Esophagus squamous epithelium (tissue), 5 donors: ENCODE data around the gene OLFML2A. TPM values are rescaled to one million over a fixed set of nuclear protein-coding genes. Genes with fewer than 3 reads are reported as not detected.
"Not testable (repeated sequence)": the region's sequence is repeated elsewhere in the genome, so short reads cannot be mapped to it uniquely, and the experiment has no call there.

Experiments
- DNase-seq: peaks from one replicate; lab custom pipeline; 2025; lab: John Stamatoyannopoulos, UW
- H3K27ac ChIP-seq, 4 donors: fragments of 200-600 bp; sonication (generic); one replicate each; pipeline ENCODE4 v1.5.1; 2016 to 2019; ENCODE audit warnings: mild to moderate bottlenecking in 1 of 4
- H3K27me3 ChIP-seq, 4 donors: fragments of 200-600 bp; sonication (generic); 1 replicate in 3 of 4; 2 replicates in 1 of 4; pipeline versions ENCODE4 v1.5.1 to v1.6.0; 2017 to 2021; ENCODE audit warnings: antibody characterized with exemption in 1 of 4
- H3K36me3 ChIP-seq, 3 donors: fragments of 200-600 bp; sonication (generic); one replicate each; pipeline ENCODE4 v1.5.1; 2016 to 2019
- H3K4me1 ChIP-seq, 3 donors: fragments of 200-600 bp; sonication (generic); one replicate each; pipeline ENCODE4 v1.5.1; 2017 to 2019
- H3K4me3 ChIP-seq, 4 donors: fragments of 200-600 bp; sonication (generic); 1 replicate in 3 of 4; 2 replicates in 1 of 4; pipeline ENCODE4 v1.5.1; 2016 to 2019; ENCODE audit warnings: mild to moderate bottlenecking in 2 of 4, moderate library complexity in 1 of 4
- H3K9me3 ChIP-seq, 3 donors: fragments of 200-600 bp; sonication (generic); one replicate each; pipeline ENCODE4 v1.5.1; 2016 to 2019
- CTCF ChIP-seq, 6 experiments: fragments of 450-650 bp in 4 of 6; fragments of 200-600 bp in 2 of 6; sonication (generic) in 2 of 6; IDR thresholded peaks; one replicate each; pipeline ENCODE4 v1.5.1; 2016 to 2019; ENCODE audit warnings: antibody characterized with exemption in 6 of 6, mild to moderate bottlenecking in 4 of 6, moderate library complexity in 4 of 6
- POLR2A ChIP-seq, 4 donors: fragments of 450-650 bp; IDR thresholded peaks; one replicate each; pipeline ENCODE4 v1.6.1; 2017; ENCODE audit warnings: antibody characterized with exemption in 4 of 4, mild to moderate bottlenecking in 4 of 4, moderate library complexity in 3 of 4
- WGBS, 2 donors: methylation state at CpG; one replicate each; pipeline ENCODE4 v1.1.5; 2018; 5-methylcytosine and 5-hydroxymethylcytosine counted together
- intact Hi-C: fragments of 100-400 bp; cut with DNase I; formaldehyde crosslinking; loops from one replicate; pipeline ENCODE4 v1.15.0; 2022
- total RNA-seq, 4 donors: library from RNA; depleted of rRNA; stranded (reverse); fragments of >200 nt; gene quantifications; one replicate each; pipeline ENCODE4 v1.1.0, GENCODE V29; 2016
- donor health status: DM: yes; HTN: yes; CAD: no.

Gene OLFML2A
- total RNA-seq, 4 donors from 2014 or later, result 9.0 to 21.7 (median 13.6) TPM

GRCh38 chr9:124830593-124830992, 53.7 kb downstream of the OLFML2A start:
- Histone ChIP-seq H3K27ac (no peak overlapping the region), H3K9me3 (no peaks in the 10 kb centered on the region), H3K4me3 (no peak overlapping the region), H3K36me3 (no peaks in the 10 kb centered on the region), H3K27me3 (no peaks in the 10 kb centered on the region), H3K4me1 (peaks cover 12 to 46% (median 34%) of the 10 kb centered on the region in 3 donors)
- intact Hi-C loops, result no loop called here
- 62 to 84% methylated on average over 4 of the region's 4 CpGs for WGBS, 2 donors
- DNase-seq, result no peak
- TF ChIP-seq POLR2A (IDR thresholded peaks at IDR 0.05) (no peak), CTCF (IDR thresholded peaks at IDR 0.05) (no peak)

GRCh38 chr9:124831642-124832364, 54.9 kb downstream of the OLFML2A start:
- no peak for DNase-seq
- no peak overlapping the region for H3K4me3 ChIP-seq
- intact Hi-C loops, result no loop called here
- H3K9me3 ChIP-seq, result no peaks in the 10 kb centered on the region
- H3K27ac ChIP-seq, result peak overlapping the region in 3 of 4 donors; percentile 66 to 79 (median 72)
- peaks cover 12 to 50% (median 34%) of the 10 kb centered on the region in 3 donors for H3K4me1 ChIP-seq
- no peaks in the 10 kb centered on the region for H3K27me3 ChIP-seq
- WGBS, 2 donors, result 70 to 84% methylated on average over 4 to 7 of the region's 9 CpGs
- TF ChIP-seq CTCF (IDR thresholded peaks at IDR 0.05) (no peak), POLR2A (IDR thresholded peaks at IDR 0.05) (no peak)
- no peaks in the 10 kb centered on the region for H3K36me3 ChIP-seq

- intact Hi-C loops, result no loop called here
- no peaks in the 10 kb centered on the region for H3K27me3 ChIP-seq
- no peaks in the 10 kb centered on the region for H3K36me3 ChIP-seq
- TF ChIP-seq POLR2A (IDR thresholded peaks at IDR 0.05) (no peak), CTCF (IDR thresholded peaks at IDR 0.05) (no peak)
- H3K4me3 ChIP-seq, result no peak overlapping the region
- H3K9me3 ChIP-seq, result no peaks in the 10 kb centered on the region
- peak overlapping the region; percentile 2 to 47 (median 19) for H3K27ac ChIP-seq
- peaks cover 12 to 44% (median 34%) of the 10 kb centered on the region in 3 donors for H3K4me1 ChIP-seq
- 48 to 50% methylated on average over 1 to 7 of the region's 7 CpGs for WGBS, 2 donors
- DNase-seq, result no peak
These were observed 57.7 kb downstream of the OLFML2A start for GRCh38 chr9:124834591-124834990.

- no peaks in the 10 kb centered on the region for H3K9me3 ChIP-seq
- peak overlapping the region; percentile 2 to 47 (median 19) for H3K27ac ChIP-seq
- intact Hi-C loops, result no loop called here
- no peaks in the 10 kb centered on the region for H3K36me3 ChIP-seq
- WGBS, 2 donors, result 24 to 30% methylated on average over 5 of the region's 13 CpGs
- H3K4me3 ChIP-seq, result no peak overlapping the region
- peaks cover 12 to 48% (median 34%) of the 10 kb centered on the region in 3 donors for H3K4me1 ChIP-seq
- TF ChIP-seq CTCF (IDR thresholded peaks at IDR 0.05) (no peak), POLR2A (IDR thresholded peaks at IDR 0.05) (no peak)
- no peak for DNase-seq
- H3K27me3 ChIP-seq, result no peaks in the 10 kb centered on the region
These were observed 58.2 kb downstream of the OLFML2A start for GRCh38 chr9:124835026-124835557.

GRCh38 chr9:124838132-124838531, 61.2 kb downstream of the OLFML2A start:
- H3K36me3 ChIP-seq, H3K27me3 ChIP-seq, DNase-seq, H3K4me3 ChIP-seq, H3K9me3 ChIP-seq, H3K27ac ChIP-seq, intact Hi-C loops: not testable (repeated sequence)
- WGBS, 2 donors, result 60 to 83% methylated on average over 3 of the region's 5 CpGs
- H3K4me1 ChIP-seq, result peaks cover 17 to 55% (median 20%) of the 10 kb centered on the region in 3 donors

- H3K9me3 ChIP-seq, DNase-seq, H3K27ac ChIP-seq, H3K36me3 ChIP-seq, intact Hi-C loops, H3K27me3 ChIP-seq: not testable (repeated sequence)
- peak overlapping the region in 2 of 4 donors; percentile 20 to 36 for H3K4me3 ChIP-seq
- WGBS, 2 donors, result 100% methylated on average over 1 of the region's 52 CpGs; no CpG with 5 or more reads in 1 of the 2 donors
- H3K4me1 ChIP-seq, result peaks cover 17 to 57% (median 20%) of the 10 kb centered on the region in 3 donors
These were observed 61.8 kb downstream of the OLFML2A start for GRCh38 chr9:124838567-124839275.
